GM12891 (cell line): ENCODE data around the gene IGF1R.

Source experiments
- PAX5 ChIP-seq: IDR thresholded peaks from 2 replicates; pipeline ENCODE4 v1.6.1; 2011; ENCODE audit warnings: low read length, moderate library complexity, mild to moderate bottlenecking; ENCODE audit not compliant: insufficient read depth, severe bottlenecking
- POLR2A ChIP-seq: IDR thresholded peaks from 2 replicates; pipeline ENCODE4 v1.6.1; 2011; ENCODE audit warnings: low read depth, low read length, control low read depth
- POLR2AphosphoS5 ChIP-seq: IDR thresholded peaks from 2 replicates; pipeline ENCODE4 v1.6.1; 2011; ENCODE audit warnings: low read depth, low read length, control low read depth
- POU2F2 ChIP-seq: IDR thresholded peaks from 2 replicates; pipeline ENCODE4 v1.6.1; 2011; ENCODE audit warnings: low read depth, mild to moderate bottlenecking, control low read depth, low read length, moderate library complexity
- SPI1 ChIP-seq: IDR thresholded peaks from 2 replicates; pipeline ENCODE4 v1.6.1; 2011; ENCODE audit warnings: low read depth, low read length, control low read depth
- TAF1 ChIP-seq: IDR thresholded peaks from 2 replicates; pipeline ENCODE4 v1.6.1; 2011; ENCODE audit warnings: low read depth, low read length, control low read depth

GRCh38 chr15:98678484-98678883 is 30.1 kb downstream of the IGF1R start:
- no peak for TF ChIP-seq TAF1
- TF ChIP-seq POLR2A = no peak
- TF ChIP-seq POLR2AphosphoS5 = no peak
- no peak for TF ChIP-seq SPI1
- TF ChIP-seq POU2F2 = no peak
- no peak for TF ChIP-seq PAX5
